ENCODE measurements around the gene MAST4. TPM values are rescaled to one million over a fixed set of nuclear protein-coding genes. Genes with fewer than 3 reads are reported as not detected.

The MAST4 gene
- polyA plus RNA-seq, 1 donor (not counting 4 experiments of a cell fraction or from before 2014, with no cell fraction given) = 19.8 TPM

- Histone ChIP-seq H4K20me1 (ENCODE audit: control insufficient read depth, extremely low read depth, insufficient read depth, low read length) (no peaks in the 10 kb centered on the region), H3K79me2 (ENCODE audit: control insufficient read depth, insufficient read depth, low read length) (peaks cover 2% of the 10 kb centered on the region), H2AFZ (ENCODE audit: control insufficient read depth, low read length) (peak overlapping the region; percentile 36), H3K4me3 (ENCODE audit: control insufficient read depth in 2 of 3, extremely low read depth in 1 of 3, insufficient read depth in 2 of 3, low read depth in 1 of 3, low read length in 3 of 3) (peak overlapping the region; percentile 54 to 77 (median 62)), H3K27me3 (ENCODE audit: control insufficient read depth, extremely low read depth, insufficient read depth, low read length) (no peaks in the 10 kb centered on the region), H3K4me2 (ENCODE audit: control insufficient read depth, extremely low read depth, insufficient read depth, low read depth, low read length) (peak overlapping the region; percentile 84), H3K36me3 (ENCODE audit: control insufficient read depth in 2 of 2, extremely low read depth in 1 of 2, insufficient read depth in 2 of 2, low read length in 2 of 2) (no peaks in the 10 kb centered on the region), H3K9ac (ENCODE audit: control insufficient read depth, extremely low read depth, insufficient read depth, low read length) (peak overlapping the region; percentile 84), H3K9me3 (ENCODE audit: control insufficient read depth, low read depth, low read length) (no peaks in the 10 kb centered on the region), H3K4me1 (ENCODE audit: control insufficient read depth, extremely low read depth, insufficient read depth, low read length) (peaks cover 18% of the 10 kb centered on the region), H3K27ac (ENCODE audit: control insufficient read depth, insufficient read depth, low read length) (peak overlapping the region; percentile 80), H3K9me1 (ENCODE audit: control insufficient read depth, extremely low read depth, insufficient read depth, low read length) (no peaks in the 10 kb centered on the region)
- dilution Hi-C loops (cut with MboI; ENCODE audit: extremely low pct_ligation_motif_present, low sequenced_read_pairs) = no loop called here
- FAIRE-seq (no peak), DNase-seq (ENCODE audit: low read depth, low spot score) (no peak)
- no peak for TF ChIP-seq EZH2 (IDR thresholded peaks at IDR 0.05; ENCODE audit: low read length)
- TF ChIP-seq CTCF (optimal IDR thresholded peaks at IDR 0.05 in 1 of 3, IDR thresholded peaks at IDR 0.05 in 1 of 3, conservative IDR thresholded peaks at IDR 0.05 in 1 of 3; ENCODE audit: extremely low read depth in 1 of 3, insufficient read depth in 2 of 3, low read length in 3 of 3) = no peak
Observed at GRCh38 chr5:66828046-66828547, 231.9 kb downstream of the MAST4 start.

GRCh38 chr5:66828548-66829357 is 232.6 kb downstream of the MAST4 start:
- dilution Hi-C loops (cut with MboI; ENCODE audit: extremely low pct_ligation_motif_present, low sequenced_read_pairs) = no loop called here
- Histone ChIP-seq H3K27ac (ENCODE audit: control insufficient read depth, insufficient read depth, low read length) (peak overlapping the region; percentile 80), H3K27me3 (ENCODE audit: control insufficient read depth, extremely low read depth, insufficient read depth, low read length) (no peaks in the 10 kb centered on the region), H3K4me3 (ENCODE audit: control insufficient read depth in 2 of 3, extremely low read depth in 1 of 3, insufficient read depth in 2 of 3, low read depth in 1 of 3, low read length in 3 of 3) (peak overlapping the region; percentile 54 to 77 (median 62)), H3K9me3 (ENCODE audit: control insufficient read depth, low read depth, low read length) (no peaks in the 10 kb centered on the region), H4K20me1 (ENCODE audit: control insufficient read depth, extremely low read depth, insufficient read depth, low read length) (no peaks in the 10 kb centered on the region), H3K9me1 (ENCODE audit: control insufficient read depth, extremely low read depth, insufficient read depth, low read length) (no peaks in the 10 kb centered on the region), H3K79me2 (ENCODE audit: control insufficient read depth, insufficient read depth, low read length) (peaks cover 2% of the 10 kb centered on the region), H3K36me3 (ENCODE audit: control insufficient read depth in 2 of 2, extremely low read depth in 1 of 2, insufficient read depth in 2 of 2, low read length in 2 of 2) (no peaks in the 10 kb centered on the region), H3K4me2 (ENCODE audit: control insufficient read depth, extremely low read depth, insufficient read depth, low read depth, low read length) (peak overlapping the region; percentile 84), H3K9ac (ENCODE audit: control insufficient read depth, extremely low read depth, insufficient read depth, low read length) (peak overlapping the region; percentile 84), H3K4me1 (ENCODE audit: control insufficient read depth, extremely low read depth, insufficient read depth, low read length) (peaks cover 18% of the 10 kb centered on the region), H2AFZ (ENCODE audit: control insufficient read depth, low read length) (peak overlapping the region; percentile 36)
- TF ChIP-seq CTCF (optimal IDR thresholded peaks at IDR 0.05 in 1 of 3, IDR thresholded peaks at IDR 0.05 in 1 of 3, conservative IDR thresholded peaks at IDR 0.05 in 1 of 3; ENCODE audit: extremely low read depth in 1 of 3, insufficient read depth in 2 of 3, low read length in 3 of 3) (no peak), EZH2 (IDR thresholded peaks at IDR 0.05; ENCODE audit: low read length) (no peak)
- DNase-seq (ENCODE audit: low read depth, low spot score) = no peak
- FAIRE-seq = peak; percentile 94

Data from keratinocyte (primary cell).